Ureter (tissue), 1 donor: ENCODE measurements around the gene ARHGAP21. TPM values are rescaled to one million over a fixed set of nuclear protein-coding genes. Genes with fewer than 3 reads are reported as not detected.

Experiments used
- DNase-seq: peaks from one replicate; pipeline ENCODE4 v3.0.0-alpha.2; 2020; ENCODE audit warnings: low spot score
- total RNA-seq: library from RNA; stranded (reverse); gene quantifications from one replicate; pipeline ENCODE4 v1.2.4, GENCODE V29; 2023
- donor health status: DM: yes; HTN: yes; CAD: no.

ARHGAP21 gene
- total RNA-seq, 1 donor from 2014 or later: 90.7 TPM

DNA sequence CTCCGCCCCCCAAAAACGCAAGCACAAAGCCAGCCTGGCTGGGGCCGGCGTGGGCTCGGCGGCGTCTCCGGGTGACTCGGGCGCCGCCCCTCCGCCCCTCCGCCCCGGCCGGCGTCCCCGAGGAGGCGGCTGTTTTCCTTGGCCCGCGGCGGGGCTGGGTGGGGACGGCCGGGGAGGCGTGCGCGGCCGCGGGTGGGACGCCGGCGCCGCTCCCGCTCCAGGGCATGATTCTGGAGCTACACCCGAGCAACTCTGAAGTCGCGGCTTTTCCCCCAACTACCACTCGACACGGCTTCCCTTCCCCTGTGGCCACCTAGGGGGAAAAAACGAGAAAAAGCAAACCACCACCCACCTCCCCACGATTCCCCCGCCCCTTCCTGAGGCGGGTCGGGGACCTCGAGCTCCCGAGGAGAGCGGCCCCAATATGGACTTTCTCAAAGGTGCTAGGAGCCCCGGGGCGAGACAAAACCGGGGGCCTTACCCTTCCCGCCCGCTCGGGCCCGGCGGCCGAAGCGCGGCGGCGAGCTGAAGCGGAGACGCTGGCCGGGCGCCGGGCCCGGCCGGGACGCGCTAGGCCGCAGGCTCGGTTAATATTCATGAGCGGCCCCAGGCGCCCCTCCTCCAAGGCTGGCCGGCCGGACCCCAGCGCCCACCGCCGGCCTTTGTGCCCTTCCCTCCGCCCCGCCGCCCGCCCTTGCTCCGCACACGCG, 856 bp downstream of the ARHGAP21 start:
- peak; percentile 57 for DNase-seq

DNA sequence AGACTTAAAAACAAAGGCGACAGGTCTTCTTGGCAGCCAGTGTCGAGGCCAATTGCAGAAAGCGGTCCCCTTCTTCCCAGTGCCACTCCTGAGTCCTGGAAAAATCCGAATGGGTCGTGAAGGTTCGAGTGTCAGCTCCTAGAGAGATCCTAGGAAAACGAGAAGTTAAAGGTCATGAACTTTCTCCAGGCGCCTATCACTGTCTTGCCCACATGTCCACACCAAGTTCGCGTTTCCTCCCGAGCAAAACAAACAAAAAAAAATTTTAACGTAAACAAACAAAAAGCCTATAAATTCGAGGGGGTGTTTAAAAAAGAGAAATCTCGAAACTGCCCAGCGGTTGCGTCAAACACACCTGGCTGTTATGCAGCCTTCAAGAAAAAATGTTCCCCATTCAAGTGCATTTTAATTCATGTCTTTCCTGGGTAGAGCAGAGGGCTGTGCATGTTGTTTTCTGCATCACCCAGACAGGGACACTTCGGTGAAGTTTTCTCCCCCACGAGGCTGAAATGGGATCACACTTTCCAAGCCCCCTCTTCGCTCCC, 1.5 kb downstream of the ARHGAP21 start:
- DNase-seq: no peak

GRCh38 chr10:24721229-24722106, 2.2 kb downstream of the ARHGAP21 start:
- no peak for DNase-seq

DNA sequence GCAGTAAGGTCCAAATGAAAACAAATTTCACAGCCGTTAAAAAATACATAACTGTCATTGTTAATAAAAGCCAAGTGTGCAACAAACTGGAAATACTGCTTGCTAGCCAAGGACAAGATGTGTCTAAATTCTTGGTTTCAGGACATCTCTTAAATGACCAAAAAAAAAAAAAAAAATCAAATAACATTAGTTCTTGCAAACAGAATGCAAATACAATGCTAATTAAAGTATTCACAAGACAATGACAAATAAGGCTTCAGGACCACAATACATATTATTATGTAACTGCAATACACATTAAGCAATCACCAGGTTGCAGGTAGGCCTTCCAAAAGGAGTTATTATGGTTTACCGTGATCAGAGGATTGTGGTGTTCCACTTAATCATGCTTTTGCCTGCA, 3.6 kb downstream of the ARHGAP21 start:
- DNase-seq: no peak

GRCh38 chr10:24718031-24718855, 5.4 kb downstream of the ARHGAP21 start:
- no peak for DNase-seq

DNA sequence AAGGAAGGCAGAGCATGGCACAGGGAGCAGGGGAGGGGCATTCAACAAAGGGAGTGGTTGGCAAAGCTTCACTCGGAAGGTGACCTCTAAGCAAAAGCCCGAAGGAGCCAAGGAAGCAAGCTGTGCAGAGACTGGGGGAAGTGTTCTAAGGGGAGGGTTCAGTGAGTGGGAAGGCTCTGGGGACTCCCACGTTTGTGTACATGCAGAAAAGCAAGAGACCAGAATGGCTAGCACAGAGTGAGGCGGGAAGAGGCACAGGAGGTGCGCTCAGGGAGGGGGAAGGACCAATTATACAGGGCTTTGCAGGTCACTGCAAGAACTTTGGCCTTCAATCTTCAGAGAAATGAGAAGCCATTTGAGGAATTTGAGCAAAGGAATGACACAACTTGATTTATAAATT, 7.4 kb downstream of the ARHGAP21 start:
- DNase-seq: no peak

DNA sequence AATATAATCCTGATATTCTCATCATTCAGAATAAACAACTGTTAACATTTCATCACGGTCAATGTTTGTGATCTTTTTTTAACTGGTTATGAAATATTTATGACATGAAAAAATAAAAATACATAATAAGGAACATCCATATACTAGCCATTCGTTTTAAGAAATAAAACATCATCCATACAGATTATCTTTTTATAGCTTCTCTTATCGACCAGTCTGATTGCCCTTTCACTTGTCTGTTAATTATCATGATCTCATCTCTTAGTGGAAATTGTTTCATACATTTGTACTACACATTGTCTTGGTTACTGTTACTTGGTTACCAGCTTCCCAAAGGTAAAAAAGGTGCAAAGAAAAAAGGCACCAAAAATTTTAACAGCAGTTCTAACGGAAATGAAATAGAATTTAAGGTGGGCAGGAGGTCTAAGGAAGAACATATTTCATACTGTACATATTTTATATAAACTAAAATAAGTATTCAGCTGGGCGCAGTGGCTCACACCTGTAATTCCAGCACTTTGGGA, 8.4 kb downstream of the ARHGAP21 start:
- no peak for DNase-seq

- DNase-seq: no peak
These were observed 10.6 kb downstream of the ARHGAP21 start for GRCh38 chr10:24713086-24713485.

GRCh38 chr10:24711465-24711864, 12.2 kb downstream of the ARHGAP21 start:
- DNase-seq: no peak

GRCh38 chr10:24708081-24708480, 15.6 kb downstream of the ARHGAP21 start:
- no peak for DNase-seq

- DNase-seq: no peak
These were observed 16.2 kb downstream of the ARHGAP21 start for GRCh38 chr10:24707445-24707844.

- no peak for DNase-seq
These were observed 17.1 kb downstream of the ARHGAP21 start for GRCh38 chr10:24706479-24707118.

DNA sequence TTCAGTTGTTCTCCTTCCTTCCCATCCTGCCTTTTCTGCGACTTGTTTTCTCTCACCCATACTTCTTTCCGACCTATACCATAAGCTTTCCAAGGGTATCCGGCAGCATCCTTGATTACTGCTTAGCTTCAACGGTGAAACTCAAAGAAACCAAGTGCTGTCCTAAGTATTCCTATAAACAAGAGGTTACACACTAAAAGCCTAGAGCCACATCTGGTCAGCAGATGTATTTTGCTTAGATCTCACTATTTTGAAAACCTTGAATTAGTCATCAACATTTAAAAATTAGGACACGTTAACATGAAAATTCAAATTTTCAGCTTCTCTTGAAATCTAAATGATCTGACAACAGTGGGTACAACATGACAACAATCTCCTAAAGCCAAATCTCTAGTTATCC, 20.0 kb downstream of the ARHGAP21 start:
- no peak for DNase-seq

- no peak for DNase-seq
These were observed 22.2 kb downstream of the ARHGAP21 start for GRCh38 chr10:24701447-24701846.

- DNase-seq: no peak
These were observed 22.7 kb downstream of the ARHGAP21 start for GRCh38 chr10:24700948-24701347.

- DNase-seq: no peak
These were observed 25.4 kb downstream of the ARHGAP21 start for GRCh38 chr10:24698270-24698669.

GRCh38 chr10:24697080-24697479, 26.6 kb downstream of the ARHGAP21 start:
- no peak for DNase-seq

DNA sequence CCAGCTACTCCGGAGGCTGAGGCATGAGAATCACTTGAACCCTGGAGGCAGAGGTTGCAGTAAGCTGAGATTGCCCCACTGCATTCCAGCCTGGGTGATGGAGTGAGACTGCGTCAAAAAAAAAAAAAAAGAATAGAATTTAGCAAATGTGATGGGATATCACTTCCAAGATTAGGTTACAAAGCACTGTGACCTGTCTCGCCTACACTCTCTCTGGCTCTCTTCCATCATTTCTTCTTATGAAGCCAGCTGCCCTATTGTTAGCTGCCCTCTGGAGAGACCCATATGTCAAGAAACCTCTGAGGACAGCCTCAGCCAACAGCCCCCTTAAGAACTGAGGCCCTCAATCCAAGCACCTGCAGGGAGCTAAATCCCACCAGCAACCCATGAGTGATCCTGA, 28.2 kb downstream of the ARHGAP21 start:
- DNase-seq: no peak

- DNase-seq: no peak
These were observed 29.6 kb downstream of the ARHGAP21 start for GRCh38 chr10:24694086-24694485.

DNA sequence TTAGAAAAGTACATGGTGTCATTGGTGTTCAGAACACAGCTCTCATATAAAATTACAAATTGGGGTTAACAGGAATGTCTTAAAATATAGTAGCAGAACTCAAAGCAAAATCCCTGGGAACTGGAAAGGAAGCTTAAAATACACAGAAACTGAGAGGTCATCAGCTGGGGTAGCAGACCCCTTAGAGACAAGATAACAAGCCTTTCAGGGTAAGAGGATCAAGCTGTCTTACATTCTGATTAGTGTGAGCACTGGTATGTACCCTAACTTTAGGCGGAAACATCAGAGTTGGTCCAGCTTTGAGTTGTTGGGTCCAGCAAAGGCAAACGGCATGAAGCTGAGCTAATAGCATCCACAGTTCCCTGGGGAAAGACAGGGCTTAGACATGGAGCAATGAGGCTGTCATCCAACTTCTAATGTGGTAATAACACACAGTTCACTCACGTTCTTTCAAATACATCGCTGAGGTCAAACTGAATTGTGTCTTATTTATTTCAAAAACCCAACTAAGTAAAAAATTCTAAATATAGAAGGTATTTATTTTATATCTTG, 32.6 kb downstream of the ARHGAP21 start:
- DNase-seq: no peak
